H1 (cell line): ENCODE results near the gene NFIX. TPM values are rescaled to one million over a fixed set of nuclear protein-coding genes. Genes with fewer than 3 reads are reported as not detected.

Experiments used
- CTCF ChIA-PET: fragments of 300-600 bp; sonication (Branson Sonifier 250); formaldehyde crosslinking; loops from one replicate; lab custom pipeline; 2021; ENCODE audit not compliant: partially characterized antibody; lab: Charles Lee
- POLR2A ChIA-PET: fragments of 300-600 bp; sonication (Branson Sonifier 250); formaldehyde crosslinking; loops from one replicate; lab custom pipeline; 2021; ENCODE audit warnings: inconsistent platforms; ENCODE audit not compliant: partially characterized antibody; lab: Charles Lee
- DNase-seq, 2 experiments: peaks; one replicate each; pipeline versions ENCODE4 v3.0.0 to v3.0.0-alpha.2; 2010 to 2022; ENCODE audit warnings: low spot score in 2 of 2, low read depth in 1 of 2, mixed read lengths in 1 of 2
- FAIRE-seq: peaks from 2 replicates; lab custom pipeline; 2011; peaks lifted over from hg19 to GRCh38; lab: Jason Lieb, UNC
- H2AFZ ChIP-seq: 2 replicates; pipeline ENCODE4 v1.8.1; 2012; ENCODE audit warnings: low read length, inconsistent platforms
- H2AK5ac ChIP-seq: 2 replicates; pipeline ENCODE4 v1.6.1; 2013; ENCODE audit warnings: low read depth, low read length
- H2BK120ac ChIP-seq: replicated peaks from 2 replicates; pipeline ENCODE3; 2013; ENCODE audit warnings: low read depth, low read length, inconsistent platforms
- H2BK12ac ChIP-seq: 2 replicates; pipeline ENCODE4 v1.6.1; 2013; ENCODE audit warnings: low read depth, low read length
- H2BK15ac ChIP-seq: 2 replicates; pipeline ENCODE4 v1.6.1; 2013; ENCODE audit warnings: low read length
- H2BK20ac ChIP-seq: 2 replicates; pipeline ENCODE4 v1.6.1; 2013; ENCODE audit warnings: low read length
- H2BK5ac ChIP-seq: 2 replicates; pipeline ENCODE4 v1.6.1; 2013; ENCODE audit warnings: low read depth, low read length
- H3K14ac ChIP-seq: 2 replicates; pipeline ENCODE4 v1.6.1; 2013; ENCODE audit warnings: inconsistent platforms; ENCODE audit not compliant: insufficient read length
- H3K18ac ChIP-seq: 2 replicates; pipeline ENCODE4 v1.6.1; 2013; ENCODE audit warnings: low read length; ENCODE audit errors: extremely low read depth
- H3K23ac ChIP-seq: 2 replicates; pipeline ENCODE4 v1.6.1; 2013; ENCODE audit warnings: inconsistent platforms; ENCODE audit not compliant: insufficient read length
- H3K23me2 ChIP-seq: 2 replicates; pipeline ENCODE4 v1.6.1; 2013; ENCODE audit warnings: low read depth, low read length
- H3K27ac ChIP-seq: 2 replicates; pipeline ENCODE4 v1.6.1; 2011; ENCODE audit warnings: low read depth, low read length, inconsistent platforms
- H3K27me3 ChIP-seq, 4 experiments: replicated peaks in 1 of 4; 1 replicate in 1 of 4; 2 replicates in 3 of 4; pipeline versions ENCODE4 v1.6.1 to v1.8.1; 2011 to 2013; ENCODE audit warnings: low read length in 3 of 4, mild to moderate bottlenecking in 3 of 4, inconsistent platforms in 2 of 4, mixed read lengths in 2 of 4, moderate library complexity in 1 of 4; ENCODE audit not compliant: control insufficient read depth in 3 of 4, insufficient read depth in 3 of 4; ENCODE audit errors: extremely low read depth in 1 of 4
- H3K36me3 ChIP-seq, 4 experiments: 2 replicates each; pipeline versions ENCODE4 v1.6.1 to v1.8.1; 2011 to 2013; ENCODE audit warnings: mild to moderate bottlenecking in 4 of 4, low read length in 3 of 4, moderate library complexity in 2 of 4, control low read depth in 1 of 4, inconsistent platforms in 1 of 4; ENCODE audit not compliant: insufficient read depth in 4 of 4, control insufficient read depth in 2 of 4
- H3K4ac ChIP-seq: replicated peaks from 2 replicates; pipeline ENCODE3; 2013; ENCODE audit warnings: low read length, low read depth, mixed read lengths, inconsistent platforms; ENCODE audit not compliant: insufficient read length
- H3K4me1 ChIP-seq, 4 experiments: replicated peaks in 1 of 4; 1 replicate in 1 of 4; 2 replicates in 3 of 4; pipeline versions ENCODE4 v1.6.1 to v1.8.1; 2011 to 2013; ENCODE audit warnings: low read length in 3 of 4, inconsistent platforms in 2 of 4, mixed read lengths in 1 of 4; ENCODE audit not compliant: insufficient read depth in 4 of 4, control insufficient read depth in 3 of 4
- H3K4me2 ChIP-seq, 2 experiments: 2 replicates each; pipeline versions ENCODE4 v1.6.1 to v1.8.1; 2011 to 2013; ENCODE audit warnings: low read depth in 2 of 2, low read length in 2 of 2, control low read depth in 1 of 2, inconsistent platforms in 1 of 2, mild to moderate bottlenecking in 1 of 2; ENCODE audit not compliant: insufficient read depth in 1 of 2
- H3K4me3 ChIP-seq, 4 experiments: fragments of 200-600, 300-600 bp in 1 of 4; sonication (generic), shearing (Covaris generic), sonication (Bioruptor Twin) in 1 of 4; 2 replicates each; pipeline versions ENCODE4 v1.5.1 to v1.8.1; 2011 to 2016; ENCODE audit warnings: low read length in 4 of 4, low read depth in 3 of 4, control low read depth in 2 of 4, inconsistent platforms in 2 of 4, mild to moderate bottlenecking in 2 of 4, mixed read lengths in 1 of 4, moderate library complexity in 1 of 4; ENCODE audit not compliant: insufficient read depth in 2 of 4; ENCODE audit errors: extremely low read depth in 1 of 4
- H3K56ac ChIP-seq: replicated peaks from 2 replicates; pipeline ENCODE3; 2013; ENCODE audit warnings: low read depth, mild to moderate bottlenecking, mixed read lengths, low read length, inconsistent platforms; ENCODE audit not compliant: insufficient read length
- H3K79me1 ChIP-seq: 2 replicates; pipeline ENCODE4 v1.6.1; 2013; ENCODE audit warnings: low read depth, low read length, control low read depth
- H3K79me2 ChIP-seq, 2 experiments: 2 replicates each; pipeline versions ENCODE4 v1.6.1 to v1.8.1; 2012 to 2013; ENCODE audit warnings: low read length in 2 of 2, mild to moderate bottlenecking in 2 of 2, inconsistent platforms in 1 of 2; ENCODE audit not compliant: insufficient read depth in 2 of 2, control insufficient read depth in 1 of 2
- H3K9ac ChIP-seq, 4 experiments: replicated peaks in 1 of 4; 1 replicate in 1 of 4; 2 replicates in 3 of 4; pipeline versions ENCODE4 v1.6.1 to v1.8.1; 2011 to 2013; ENCODE audit warnings: low read depth in 3 of 4, low read length in 3 of 4, control low read depth in 2 of 4, mild to moderate bottlenecking in 2 of 4, moderate library complexity in 2 of 4, inconsistent platforms in 1 of 4; ENCODE audit errors: extremely low read depth in 1 of 4
- H3K9me3 ChIP-seq, 2 experiments: 2 replicates each; pipeline versions ENCODE4 v1.6.1 to v1.8.1; 2012 to 2013; ENCODE audit warnings: mild to moderate bottlenecking in 2 of 2, moderate library complexity in 2 of 2, control low read depth in 1 of 2, inconsistent platforms in 1 of 2, low read depth in 1 of 2, low read length in 1 of 2, mixed read lengths in 1 of 2; ENCODE audit not compliant: insufficient read depth in 2 of 2
- H4K20me1 ChIP-seq, 2 experiments: replicated peaks in 1 of 2; 2 replicates each; pipeline versions ENCODE3 to v1.8.1; 2011 to 2013; ENCODE audit warnings: inconsistent platforms in 2 of 2, low read length in 2 of 2, mild to moderate bottlenecking in 1 of 2; ENCODE audit not compliant: insufficient read depth in 2 of 2, control insufficient read depth in 1 of 2
- H4K5ac ChIP-seq: 2 replicates; pipeline ENCODE4 v1.6.1; 2013; ENCODE audit warnings: low read length, low read depth, mixed read lengths, inconsistent platforms; ENCODE audit not compliant: insufficient read length
- H4K8ac ChIP-seq: 2 replicates; pipeline ENCODE4 v1.8.0; 2013; ENCODE audit warnings: mild to moderate bottlenecking, moderate library complexity, low read length, inconsistent platforms; ENCODE audit not compliant: insufficient read depth; ENCODE audit errors: extremely low read depth
- H4K91ac ChIP-seq: replicated peaks from 2 replicates; pipeline ENCODE3; 2013; ENCODE audit warnings: low read length, mixed read lengths, inconsistent platforms; ENCODE audit not compliant: insufficient read length
- BACH1 ChIP-seq: IDR thresholded peaks from 2 replicates; pipeline ENCODE4 v1.6.1; 2012; ENCODE audit warnings: low read length, improper control_type of control experiment
- BCL11A ChIP-seq, 2 experiments: IDR thresholded peaks; one replicate each; pipeline ENCODE4 v1.6.1; 2011; ENCODE audit warnings: low read depth in 2 of 2, low read length in 2 of 2, mild to moderate bottlenecking in 2 of 2
- CREB1 ChIP-seq: IDR thresholded peaks from 2 replicates; pipeline ENCODE4 v1.6.1; 2012; ENCODE audit warnings: inconsistent platforms
- HDAC2 ChIP-seq, 2 experiments: fragments of 300-600 bp in 1 of 2; sonication (generic) in 1 of 2; IDR thresholded peaks; 2 replicates each; pipeline ENCODE4 v1.6.1; 2011 to 2012; ENCODE audit warnings: low read depth in 2 of 2, low read length in 2 of 2, mild to moderate bottlenecking in 2 of 2, moderate library complexity in 2 of 2, borderline replicate concordance in 1 of 2, inconsistent platforms in 1 of 2
- KDM1A ChIP-seq: fragments of 200-600, 300-600 bp; sonication (generic); IDR thresholded peaks from 2 replicates; pipeline ENCODE4 v1.7.1; 2016; ENCODE audit warnings: mild to moderate bottlenecking, low read length, borderline replicate concordance
- MAFK ChIP-seq: IDR thresholded peaks from 2 replicates; pipeline ENCODE4 v1.6.1; 2012; ENCODE audit warnings: low read depth, mild to moderate bottlenecking, improper control_type of control experiment, low read length
- SAP30 ChIP-seq: fragments of 300-600 bp; sonication (generic); IDR thresholded peaks from 2 replicates; pipeline ENCODE4 v1.7.1; 2012; ENCODE audit warnings: low read length, moderate library complexity, mild to moderate bottlenecking, inconsistent platforms; ENCODE audit not compliant: insufficient read depth, insufficient replicate concordance
- SIRT6 ChIP-seq: IDR thresholded peaks from one replicate; pipeline ENCODE4 v1.7.1; 2012; ENCODE audit warnings: low read length, inconsistent platforms
- SP4 ChIP-seq: IDR thresholded peaks from 2 replicates; pipeline ENCODE4 v1.6.1; 2012; ENCODE audit warnings: low read length, inconsistent platforms
- TAF1 ChIP-seq: IDR thresholded peaks from 2 replicates; pipeline ENCODE4 v1.6.1; 2011; ENCODE audit warnings: mild to moderate bottlenecking, low read depth, low read length
- TBP ChIP-seq: IDR thresholded peaks from 2 replicates; pipeline ENCODE4 v1.6.1; 2011; ENCODE audit warnings: low read depth, low read length, improper control_type of control experiment
- TEAD4 ChIP-seq: IDR thresholded peaks from 2 replicates; pipeline ENCODE4 v1.6.1; 2012; ENCODE audit warnings: low read depth, low read length, inconsistent platforms, mixed read lengths
- WGBS, 2 experiments: shearing (Covaris generic) in 1 of 2; methylation state at CpG; one replicate each; pipeline versions ENCODE4 v1.1.6 to v1.1.7; 2013 to 2015; ENCODE audit warnings: low lambda C conversion rate in 2 of 2, mixed read lengths in 2 of 2, inconsistent platforms in 1 of 2, low coverage in 1 of 2, missing lambda C conversion rate in 1 of 2; ENCODE audit not compliant: insufficient replicate concordance in 2 of 2, insufficient coverage in 1 of 2, insufficient read length in 1 of 2; ENCODE audit errors: extremely low coverage in 1 of 2, missing lambda C conversion rate in 1 of 2; 5-methylcytosine and 5-hydroxymethylcytosine counted together
- polyA plus RNA-seq, 7 experiments: library from polyadenylated mRNA; depleted of rRNA in 3 of 7; stranded (reverse) in 5 of 7; unstranded in 2 of 7; fragments of >200 nt in 5 of 7; fragments of 200-250 nt in 2 of 7; gene quantifications; 1 replicate in 5 of 7; 2 replicates in 1 of 7; 4 replicates in 1 of 7; pipeline versions ENCODE4 v1.2.1 to v1.2.3, GENCODE V29; 2011 to 2013; ENCODE audit warnings: missing spikeins in 2 of 7, mixed read lengths in 2 of 7
- total RNA-seq: library from RNA; stranded (reverse); fragmentation: NEBNext Ultra II Directional; extraction: Animal tissue kit (Norgen Biotek cat#: 25700); gene quantifications from 2 replicates; pipeline ENCODE4 v1.2.1, GENCODE V29; 2021
- TF ChIP-seq, protein P1 (sequence below): IDR thresholded peaks from 2 replicates; pipeline ENCODE4 v1.6.1; 2011; ENCODE audit warnings: low read length, improper control_type of control experiment

The NFIX gene
- total and polyA plus RNA-seq, 2 of the 8 experiments (the other 6 are each of a cell fraction or from before 2014, with no cell fraction given) = 0.03 to 0.20 TPM

DNA sequence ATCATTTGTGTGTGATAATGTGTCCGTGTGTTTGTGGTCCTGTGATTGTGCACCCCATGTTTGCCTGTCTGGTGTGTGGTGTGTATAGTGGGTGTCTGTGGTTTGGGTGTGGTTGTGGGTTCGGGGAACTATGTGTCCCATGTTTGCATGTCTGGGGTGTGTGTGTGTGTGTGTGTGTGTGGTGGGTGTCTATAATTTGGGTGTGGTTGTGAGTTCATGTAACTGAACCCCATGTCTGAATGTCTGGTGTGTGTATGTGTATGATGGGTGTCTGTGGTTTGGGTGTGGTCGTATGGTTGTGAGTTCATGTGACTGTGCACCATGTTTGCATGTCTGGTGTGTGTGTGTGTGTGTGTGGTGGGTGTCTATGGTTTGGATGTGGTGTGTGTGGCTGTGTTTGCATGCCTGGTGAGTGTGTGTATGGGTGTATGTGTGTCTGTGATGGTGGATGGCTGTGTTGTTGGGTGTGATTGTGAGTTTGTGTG is 11.1 kb upstream of the NFIX start:
- WGBS, 2 experiments = 82% methylated on average over 3 of the region's 3 CpGs; no CpG with 5 or more reads in 1 of the 2 experiments
- POLR2A ChIA-PET = interaction anchor here (0.8 to 1.9 kb wide), 3 partner anchors 12 to 117 kb away, joined by 3 to 4 read pairs (median 3); no protein-coding TSS in a partner anchor
- no peak for TF ChIP-seq TAF1
- no peak for TF ChIP-seq HDAC2 (IDR thresholded peaks at IDR 0.05; ENCODE audit: borderline replicate concordance in 1 of 2, low read depth in 2 of 2, low read length in 2 of 2)
- no peak for TF ChIP-seq TBP
- TF ChIP-seq SP4 = no peak
- TF ChIP-seq KDM1A = no peak
- TF ChIP-seq CREB1 = no peak
- TF ChIP-seq BCL11A (IDR thresholded peaks at IDR 0.05; ENCODE audit: low read depth in 2 of 2, low read length in 2 of 2) = no peak
- TF ChIP-seq MAFK = no peak
- TF ChIP-seq BACH1 = no peak
- TF ChIP-seq TEAD4 = no peak
- TF ChIP-seq SIRT6 = no peak
- TF ChIP-seq, protein P1, sequence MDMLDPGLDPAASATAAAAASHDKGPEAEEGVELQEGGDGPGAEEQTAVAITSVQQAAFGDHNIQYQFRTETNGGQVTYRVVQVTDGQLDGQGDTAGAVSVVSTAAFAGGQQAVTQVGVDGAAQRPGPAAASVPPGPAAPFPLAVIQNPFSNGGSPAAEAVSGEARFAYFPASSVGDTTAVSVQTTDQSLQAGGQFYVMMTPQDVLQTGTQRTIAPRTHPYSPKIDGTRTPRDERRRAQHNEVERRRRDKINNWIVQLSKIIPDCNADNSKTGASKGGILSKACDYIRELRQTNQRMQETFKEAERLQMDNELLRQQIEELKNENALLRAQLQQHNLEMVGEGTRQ = no peak
- no peak for TF ChIP-seq SAP30

More for the DNA sequence above, 11.1 kb upstream of the NFIX start:
- Histone ChIP-seq H3K23me2 (peaks cover 16% of the 10 kb centered on the region), H3K4ac (peak overlapping the region; percentile 69), H4K5ac (no peak overlapping the region), H3K14ac (no peak overlapping the region), H3K18ac (no peak overlapping the region; the same call in 1 of the 2 replicates), H2AK5ac (peak overlapping the region; percentile 70; the same call in 1 of the 2 replicates), H2BK15ac (peak overlapping the region; percentile 97), H2BK120ac (no peak overlapping the region), H2BK12ac (peak overlapping the region; percentile 6; the same call in 1 of the 2 replicates), H2AFZ (no peak overlapping the region), H3K79me1 (no peaks in the 10 kb centered on the region), H3K23ac (no peak overlapping the region), H4K91ac (no peak overlapping the region), H3K27ac (no peak overlapping the region), H2BK5ac (no peak overlapping the region), H4K20me1 (peaks cover 0 to 18% of the 10 kb centered on the region in 2 experiments), H3K56ac (peak overlapping the region; percentile 90), H3K27me3 (peaks cover 2 to 41% (median 34%) of the 10 kb centered on the region in 4 experiments), H3K9ac (no peak overlapping the region), H3K9me3 (no peaks in the 10 kb centered on the region), H3K36me3 (no peaks in the 10 kb centered on the region), H3K4me1 (peaks cover 0 to 7% (median 3%) of the 10 kb centered on the region in 4 experiments; a peak in 4 of 7 replicates), H3K4me3 (no peak overlapping the region), H3K4me2 (no peak overlapping the region), H2BK20ac (peak overlapping the region; percentile 99), H4K8ac (no peak overlapping the region), H3K79me2 (no peaks in the 10 kb centered on the region)
- DNase-seq = no peak
- CTCF ChIA-PET = interaction anchor here (0.6 to 16.3 kb wide), 17 partner anchors 8 to 702 kb away, joined by 3 to 431 read pairs (median 6); partner anchors contain the start of gene DAND5
- no peak for FAIRE-seq
